Fibroblast of lung (primary cell): ENCODE measurements around the gene RNU11. TPM values are rescaled to one million over a fixed set of nuclear protein-coding genes. Genes with fewer than 3 reads are reported as not detected.
A peak's percentile ranks its signal among the peaks of the same experiment; 100 is the strongest.

Source experiments
- DNase-seq, 2 donors: peaks; one replicate each; pipeline versions ENCODE4 v3.0.0 to v3.0.0-alpha.2; 2010; ENCODE audit warnings: low read depth in 2 of 2
- H2AFZ ChIP-seq: 2 replicates; pipeline ENCODE4 v1.5.1; 2012; ENCODE audit warnings: low read length, control low read depth, inconsistent platforms
- H3K27ac ChIP-seq: 2 replicates; pipeline ENCODE4 v1.5.1; 2011; ENCODE audit warnings: low read length, control low read depth; ENCODE audit not compliant: insufficient read depth
- H3K27me3 ChIP-seq: 2 replicates; pipeline ENCODE4 v1.5.1; 2011; ENCODE audit warnings: mild to moderate bottlenecking, low read length; ENCODE audit not compliant: control insufficient read depth, insufficient read depth
- H3K36me3 ChIP-seq: 2 replicates; pipeline ENCODE4 v1.5.1; 2011; ENCODE audit warnings: low read length; ENCODE audit not compliant: control insufficient read depth, insufficient read depth
- H3K4me1 ChIP-seq: 2 replicates; pipeline ENCODE4 v1.5.1; 2011; ENCODE audit warnings: low read length; ENCODE audit not compliant: control insufficient read depth, insufficient read depth; ENCODE audit errors: extremely low read depth
- H3K4me2 ChIP-seq: 2 replicates; pipeline ENCODE4 v1.5.1; 2011; ENCODE audit warnings: low read length, control low read depth; ENCODE audit not compliant: insufficient read depth; ENCODE audit errors: extremely low read depth
- H3K4me3 ChIP-seq, 4 experiments: fragments of 200-600 bp in 1 of 4; sonication (generic) in 1 of 4; replicated peaks in 1 of 4; 2 replicates each; pipeline ENCODE4 v1.5.1; 2011 to 2016; ENCODE audit warnings: low read length in 4 of 4, low read depth in 3 of 4, mild to moderate bottlenecking in 3 of 4, control low read depth in 2 of 4, inconsistent platforms in 1 of 4, mixed read lengths in 1 of 4; ENCODE audit not compliant: insufficient read depth in 1 of 4; ENCODE audit errors: control extremely low read depth in 1 of 4
- H3K79me2 ChIP-seq: 2 replicates; pipeline ENCODE4 v1.5.1; 2012; ENCODE audit warnings: mild to moderate bottlenecking, low read length, inconsistent platforms; ENCODE audit not compliant: control insufficient read depth, insufficient read depth
- H3K9ac ChIP-seq: 2 replicates; pipeline ENCODE4 v1.5.1; 2011; ENCODE audit warnings: mild to moderate bottlenecking, low read length, control low read depth; ENCODE audit not compliant: insufficient read depth
- H3K9me3 ChIP-seq: 2 replicates; pipeline ENCODE4 v1.5.1; 2012; ENCODE audit warnings: low read depth, low read length; ENCODE audit not compliant: control insufficient read depth, insufficient read depth
- H4K20me1 ChIP-seq: 2 replicates; pipeline ENCODE4 v1.5.1; 2011; ENCODE audit warnings: low read length; ENCODE audit not compliant: control insufficient read depth, insufficient read depth; ENCODE audit errors: extremely low read depth
- CTCF ChIP-seq, 2 donors: IDR thresholded peaks in 1 of 2; conservative IDR thresholded peaks in 1 of 2; 1 replicate in 1 of 2; 2 replicates in 1 of 2; pipeline ENCODE4 v1.5.1; 2011 to 2012; ENCODE audit warnings: low read length in 2 of 2, control low read depth in 1 of 2, inconsistent platforms in 1 of 2, low read depth in 1 of 2, mild to moderate bottlenecking in 1 of 2
- EZH2 ChIP-seq: IDR thresholded peaks from 2 replicates; pipeline ENCODE4 v1.5.1; 2012; ENCODE audit warnings: low read length, control low read depth, mild to moderate bottlenecking; ENCODE audit errors: missing control alignments
- polyA plus RNA-seq, 2 donors: library from polyadenylated mRNA; depleted of rRNA in 1 of 2; stranded (reverse) in 1 of 2; unstranded in 1 of 2; fragments of >200 nt; gene quantifications; 2 replicates each; pipeline ENCODE4 v1.2.1, GENCODE V29; 2011 to 2012; ENCODE audit warnings: missing spikeins in 1 of 2
- total RNA-seq: library from RNA; depleted of rRNA; stranded (reverse); fragments of >200 nt; gene quantifications from 2 replicates; pipeline ENCODE4 v1.2.1, GENCODE V29; 2014

RNU11 gene
- total and polyA plus RNA-seq, 2 donors (not counting 1 experiment from before 2014, with no cell fraction given), result not detected

- Histone ChIP-seq H3K4me3 (no peak overlapping the region), H3K27ac (no peak overlapping the region), H3K79me2 (no peaks in the 10 kb centered on the region), H2AFZ (no peak overlapping the region), H3K4me1 (no peaks in the 10 kb centered on the region), H3K9ac (no peak overlapping the region), H3K27me3 (no peaks in the 10 kb centered on the region), H3K36me3 (no peaks in the 10 kb centered on the region), H4K20me1 (no peaks in the 10 kb centered on the region), H3K4me2 (no peak overlapping the region), H3K9me3 (no peaks in the 10 kb centered on the region)
- DNase-seq, result no peak
- no peak for TF ChIP-seq CTCF (conservative IDR thresholded peaks at IDR 0.05 in 1 of 2, IDR thresholded peaks at IDR 0.05 in 1 of 2; ENCODE audit: low read depth in 1 of 2, low read length in 2 of 2)
- no peak for TF ChIP-seq EZH2
Observed at GRCh38 chr1:28663871-28664470, 15.6 kb downstream of the RNU11 start.

- H3K27ac ChIP-seq, result no peak overlapping the region
- H3K27me3 ChIP-seq, result no peaks in the 10 kb centered on the region
- H3K4me2 ChIP-seq, result no peak overlapping the region
- no peaks in the 10 kb centered on the region for H3K9me3 ChIP-seq
- DNase-seq, result no peak
- H3K9ac ChIP-seq, result no peak overlapping the region
- no peak for TF ChIP-seq EZH2
- TF ChIP-seq CTCF (conservative IDR thresholded peaks at IDR 0.05 in 1 of 2, IDR thresholded peaks at IDR 0.05 in 1 of 2; ENCODE audit: low read depth in 1 of 2, low read length in 2 of 2), result no peak
- H3K79me2 ChIP-seq, result peaks cover 10% of the 10 kb centered on the region
- no peaks in the 10 kb centered on the region for H3K36me3 ChIP-seq
- H3K4me3 ChIP-seq, result no peak overlapping the region
- no peak overlapping the region for H2AFZ ChIP-seq
- H4K20me1 ChIP-seq, result no peaks in the 10 kb centered on the region
- H3K4me1 ChIP-seq, result no peaks in the 10 kb centered on the region
Observed at GRCh38 chr1:28666806-28667205, 18.4 kb downstream of the RNU11 start.

- Histone ChIP-seq H3K27ac (peak within 1 kb of the TSS; percentile 94), H3K9ac (peak within 1 kb of the TSS; percentile 95), H3K4me2 (peak within 1 kb of the TSS; percentile 95), H3K9me3 (no peaks in the 10 kb centered on the region), H2AFZ (peak within 1 kb of the TSS; percentile 100), H3K36me3 (no peaks in the 10 kb centered on the region), H4K20me1 (no peaks in the 10 kb centered on the region), H3K4me3 (peak within 1 kb of the TSS; percentile 81 to 94 (median 92)), H3K79me2 (peaks cover 10% of the 10 kb centered on the region), H3K27me3 (no peaks in the 10 kb centered on the region), H3K4me1 (no peaks in the 10 kb centered on the region)
- TF ChIP-seq CTCF (conservative IDR thresholded peaks at IDR 0.05 in 1 of 2, IDR thresholded peaks at IDR 0.05 in 1 of 2; ENCODE audit: low read depth in 1 of 2, low read length in 2 of 2), result no peak
- no peak for TF ChIP-seq EZH2
- DNase-seq, result peak; percentile 78 to 85
Observed at GRCh38 chr1:28668191-28668955, 20.0 kb downstream of the RNU11 start, which contains the start of gene GMEB1. TSS of gene GMEB1 (plus strand) at chr1:28668784. CDS start at chr1:28683613, 14,829 bp downstream.
